ENCODE measurements around the gene VWCE.

DNA sequence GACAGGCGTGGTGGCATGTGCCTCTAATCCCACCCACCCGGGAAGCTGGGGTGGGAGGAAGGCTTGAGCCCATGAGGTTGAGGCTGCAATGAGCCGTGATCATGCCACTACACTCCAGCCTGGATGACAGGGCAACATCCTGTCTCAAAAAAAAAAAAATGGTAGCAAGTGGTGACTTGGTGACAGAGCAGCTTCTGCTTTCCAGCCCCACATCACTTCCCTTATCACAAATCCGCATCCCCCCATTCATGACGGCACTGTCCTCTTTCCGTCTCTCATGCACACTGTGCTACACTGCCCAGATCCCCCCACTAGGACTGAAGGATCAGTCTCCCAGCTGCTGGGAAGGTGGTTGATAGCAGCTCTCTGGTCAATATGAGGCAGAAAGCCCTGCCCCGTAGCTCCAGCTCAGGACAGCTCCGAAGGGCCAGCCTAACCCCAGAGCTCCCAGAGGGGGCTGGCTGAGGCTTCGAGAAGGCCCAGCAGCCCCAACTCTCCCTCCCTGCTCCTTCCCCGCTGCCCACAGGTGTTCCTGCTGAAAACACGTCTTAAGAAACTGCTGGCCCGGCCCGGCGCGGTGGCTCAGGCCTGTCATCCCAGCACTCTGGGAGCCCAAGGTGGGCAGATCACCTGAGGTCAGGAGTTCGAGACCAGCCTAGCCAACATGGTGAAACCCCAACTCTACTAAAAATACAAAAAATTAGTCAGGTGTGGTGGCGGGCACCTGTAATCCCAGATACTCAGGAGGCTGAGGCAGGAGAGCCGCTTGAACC lies 38.2 kb downstream of the VWCE start:
- TF ChIP-seq, protein P1, sequence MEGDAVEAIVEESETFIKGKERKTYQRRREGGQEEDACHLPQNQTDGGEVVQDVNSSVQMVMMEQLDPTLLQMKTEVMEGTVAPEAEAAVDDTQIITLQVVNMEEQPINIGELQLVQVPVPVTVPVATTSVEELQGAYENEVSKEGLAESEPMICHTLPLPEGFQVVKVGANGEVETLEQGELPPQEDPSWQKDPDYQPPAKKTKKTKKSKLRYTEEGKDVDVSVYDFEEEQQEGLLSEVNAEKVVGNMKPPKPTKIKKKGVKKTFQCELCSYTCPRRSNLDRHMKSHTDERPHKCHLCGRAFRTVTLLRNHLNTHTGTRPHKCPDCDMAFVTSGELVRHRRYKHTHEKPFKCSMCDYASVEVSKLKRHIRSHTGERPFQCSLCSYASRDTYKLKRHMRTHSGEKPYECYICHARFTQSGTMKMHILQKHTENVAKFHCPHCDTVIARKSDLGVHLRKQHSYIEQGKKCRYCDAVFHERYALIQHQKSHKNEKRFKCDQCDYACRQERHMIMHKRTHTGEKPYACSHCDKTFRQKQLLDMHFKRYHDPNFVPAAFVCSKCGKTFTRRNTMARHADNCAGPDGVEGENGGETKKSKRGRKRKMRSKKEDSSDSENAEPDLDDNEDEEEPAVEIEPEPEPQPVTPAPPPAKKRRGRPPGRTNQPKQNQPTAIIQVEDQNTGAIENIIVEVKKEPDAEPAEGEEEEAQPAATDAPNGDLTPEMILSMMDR (IDR thresholded peaks at IDR 0.05) = no peak
- no peak for TF ChIP-seq ZFX (IDR thresholded peaks at IDR 0.05; ENCODE audit: borderline replicate concordance)
